ENCODE results near the gene ZZZ3.
"Not testable (repeated sequence)": the region's sequence is repeated elsewhere in the genome, so short reads cannot be mapped to it uniquely, and the experiment has no call there.

- not testable (repeated sequence) for TF ChIP-seq CTCF (conservative IDR thresholded peaks at IDR 0.05); EZH2 (IDR thresholded peaks at IDR 0.05; ENCODE audit: low read depth)
Measured at GRCh38 chr1:77699673-77700072, 17.2 kb upstream of the ZZZ3 start.
